Naive thymus-derived CD4-positive, alpha-beta T cell (primary cell): ENCODE results near the gene SPTBN2. TPM values are rescaled to one million over a fixed set of nuclear protein-coding genes. Genes with fewer than 3 reads are reported as not detected.

Experiments used
- ATAC-seq: fragments of 150-1000 bp; cut with Tn5 transposase; 2 replicates; pipeline ENCODE4 v1.10.0; 2021; ENCODE audit warnings: mild to moderate bottlenecking, moderate library complexity
- CTCF ChIA-PET: fragments of 350-600 bp; sonication (Branson Sonifier 250); formaldehyde crosslinking; loops from one replicate; lab custom pipeline; 2021; ENCODE audit warnings: antibody characterized with exemption; lab: Charles Lee
- POLR2A ChIA-PET: fragments of 350-600 bp; sonication (Branson Sonifier 250); formaldehyde crosslinking; loops from one replicate; lab custom pipeline; 2021; ENCODE audit warnings: antibody characterized with exemption, inconsistent platforms; lab: Charles Lee
- DNase-seq, 9 donors: peaks; one replicate each; pipeline versions ENCODE4 v3.0.0 to v3.0.0-alpha.2; 2020 to 2022; ENCODE audit warnings: mixed read lengths in 1 of 9
- H3K27ac ChIP-seq: one replicate; pipeline ENCODE4 v1.7.0; 2013; ENCODE audit warnings: mild to moderate bottlenecking, low read depth, low read length, moderate library complexity
- H3K27me3 ChIP-seq, 2 donors: one replicate each; pipeline ENCODE4 v1.7.0; 2013; ENCODE audit warnings: low read length in 2 of 2, mild to moderate bottlenecking in 2 of 2, moderate library complexity in 2 of 2; ENCODE audit not compliant: control insufficient read depth in 2 of 2, insufficient read depth in 2 of 2
- H3K36me3 ChIP-seq, 3 experiments: 1 replicate in 2 of 3; 2 replicates in 1 of 3; pipeline ENCODE4 v1.7.0; 2013; ENCODE audit warnings: low read length in 3 of 3, mild to moderate bottlenecking in 3 of 3, moderate library complexity in 1 of 3; ENCODE audit not compliant: insufficient read depth in 3 of 3, control insufficient read depth in 2 of 3
- H3K4me1 ChIP-seq, 2 donors: one replicate each; pipeline ENCODE4 v1.7.0; 2013; ENCODE audit warnings: low read length in 2 of 2, mild to moderate bottlenecking in 2 of 2, moderate library complexity in 1 of 2; ENCODE audit not compliant: control insufficient read depth in 2 of 2, insufficient read depth in 2 of 2
- H3K4me3 ChIP-seq: 2 replicates; pipeline ENCODE4 v1.7.0; 2013; ENCODE audit warnings: mild to moderate bottlenecking, low read length
- H3K9me3 ChIP-seq, 3 experiments: 1 replicate in 2 of 3; 2 replicates in 1 of 3; pipeline ENCODE4 v1.7.0; 2013; ENCODE audit warnings: low read length in 3 of 3; ENCODE audit not compliant: control insufficient read depth in 2 of 3
- H3K27ac Mint-ChIP-seq, 9 donors: one replicate each; pipeline ENCODE4 v1.8.0; 2020 to 2022; ENCODE audit warnings: mixed read lengths in 9 of 9, mild to moderate bottlenecking in 8 of 9, moderate library complexity in 5 of 9, inconsistent platforms in 2 of 9
- H3K27me3 Mint-ChIP-seq, 5 donors: one replicate each; pipeline ENCODE4 v1.8.0; 2021 to 2022; ENCODE audit warnings: mixed read lengths in 5 of 5, mild to moderate bottlenecking in 1 of 5
- H3K36me3 Mint-ChIP-seq, 5 donors: one replicate each; pipeline ENCODE4 v1.8.0; 2020 to 2022; ENCODE audit warnings: mixed read lengths in 5 of 5, mild to moderate bottlenecking in 3 of 5, inconsistent platforms in 1 of 5
- H3K4me1 Mint-ChIP-seq, 7 donors: one replicate each; pipeline ENCODE4 v1.8.0; 2020 to 2022; ENCODE audit warnings: mixed read lengths in 7 of 7, mild to moderate bottlenecking in 3 of 7, inconsistent platforms in 1 of 7
- H3K4me3 Mint-ChIP-seq, 10 donors: one replicate each; pipeline ENCODE4 v1.8.0; 2020 to 2022; ENCODE audit warnings: mild to moderate bottlenecking in 10 of 10, mixed read lengths in 10 of 10, moderate library complexity in 6 of 10, inconsistent platforms in 2 of 10
- H3K9me3 Mint-ChIP-seq, 11 donors: one replicate each; pipeline ENCODE4 v1.8.0; 2020 to 2022; ENCODE audit warnings: mixed read lengths in 11 of 11, mild to moderate bottlenecking in 4 of 11, inconsistent platforms in 1 of 11, moderate library complexity in 1 of 11
- intact Hi-C, 2 donors: fragments of 100-400 bp; cut with micrococcal nuclease; formaldehyde crosslinking; loops; one replicate each; pipeline ENCODE4 v1.15.1; 2023
- polyA plus RNA-seq, 2 donors: library from polyadenylated mRNA; unstranded; fragments of 300-500 nt; fragmentation: Illumina TruSeq; gene quantifications; one replicate each; pipeline ENCODE4 v1.2.3, GENCODE V29; 2021
- total RNA-seq, 6 experiments: library from RNA in 5 of 6; stranded (reverse) in 5 of 6; gene quantifications; 1 replicate in 5 of 6; 2 replicates in 1 of 6; pipeline ENCODE4 v1.2.3 and lab custom pipeline; 2021 to 2026

Gene SPTBN2
- total and polyA plus RNA-seq, 7 experiments from 2014 or later: 0.02 to 0.98 (median 0.13) TPM; not detected in 3

DNA sequence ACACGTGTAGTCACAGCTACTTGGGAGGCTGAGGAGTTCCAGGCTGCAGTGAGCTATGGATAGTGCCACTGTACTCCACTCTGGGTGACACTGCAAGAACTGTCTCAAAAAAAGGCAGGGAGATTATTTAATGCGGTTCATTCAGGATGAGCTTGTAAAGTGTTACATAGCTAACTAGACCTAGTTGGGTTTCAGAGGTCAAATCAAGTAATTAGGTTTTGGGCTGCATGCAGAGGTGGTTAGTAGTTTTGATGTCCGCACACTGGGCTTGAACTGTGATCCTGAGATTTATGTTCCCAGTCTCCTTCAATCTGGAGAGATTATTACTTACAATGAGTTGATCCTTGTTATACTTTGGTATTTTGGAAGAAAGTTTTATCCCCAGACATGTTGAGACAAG is 92.6 kb downstream of the SPTBN2 start:
- ATAC-seq (no peak), DNase-seq (no peak)
- Mint-ChIP-seq H3K27ac (peak overlapping the region; percentile 17 to 98 (median 52)), H3K4me3 (peak overlapping the region in 6 of 10 donors; percentile 19 to 50 (median 26)), H3K4me1 (peaks cover 32 to 63% (median 55%) of the 10 kb centered on the region in 7 donors), H3K36me3 (peaks cover 7 to 35% (median 30%) of the 10 kb centered on the region in 5 donors), H3K27me3 (no peaks in the 10 kb centered on the region), H3K9me3 (peaks cover 0 to 2% (median 0%) of the 10 kb centered on the region in 11 donors)
- ChIA-PET CTCF (interaction anchor here (0.5 to 3.8 kb wide), 3 partner anchors 12 to 534 kb away, joined by 3 to 13 read pairs (median 5); partner anchors contain the start of gene RBM4B), POLR2A (interaction anchor here (1.4 to 18.2 kb wide), 2 partner anchors 9 to 15 kb away, joined by 3 to 376 read pairs; partner anchors contain the start of gene RBM14)
- no peaks in the 10 kb centered on the region for H3K9me3 ChIP-seq
- peaks cover 28% of the 10 kb centered on the region in 2 donors for H3K4me1 ChIP-seq
- H3K27ac ChIP-seq: no peak overlapping the region
- no peaks in the 10 kb centered on the region for H3K27me3 ChIP-seq
- no peak overlapping the region for H3K4me3 ChIP-seq
- peaks cover 14 to 34% (median 14%) of the 10 kb centered on the region in 3 experiments for H3K36me3 ChIP-seq
- intact Hi-C loops: loop anchor here in 1 of 2 donors (5.0 kb wide), 1 partner anchor 321 kb away; the partner anchor contains the start of gene PC

Other genes with a start within 250 kb of the SPTBN2 start
- gene DPP3, start 248.8 kb downstream of the SPTBN2 start, total RNA-seq: 10 to 100 TPM; 15.8 to 75.7 (median 19.4) TPM
- gene DPP3, start 248.8 kb downstream of the SPTBN2 start, polyA plus RNA-seq: 10 to 100 TPM; 18.6 to 22.2 TPM
- gene BBS1, start 218.6 kb downstream of the SPTBN2 start, total RNA-seq: 10 to 100 TPM; 16.9 to 38.2 (median 23.6) TPM
- 10 to 100 TPM in 1 of 2 donors, 1 to 10 TPM in 1; 9.6 to 13.9 TPM for gene BBS1, start 218.6 kb downstream of the SPTBN2 start, polyA plus RNA-seq
- 10 to 100 TPM; 14.5 to 24.5 (median 19.2) TPM for gene ZDHHC24, start 183.2 kb downstream of the SPTBN2 start, total RNA-seq
- gene ZDHHC24, start 183.2 kb downstream of the SPTBN2 start, polyA plus RNA-seq: 10 to 100 TPM in 1 of 2 donors, 1 to 10 TPM in 1; 7.8 to 11.8 TPM
- gene ACTN3, start 182.3 kb downstream of the SPTBN2 start, total RNA-seq: under 1 TPM in 1 of 5 experiments, not detected in 4; 0.32 TPM
- gene ACTN3, start 182.3 kb downstream of the SPTBN2 start, polyA plus RNA-seq: not detected
- gene CTSF, start 160.6 kb downstream of the SPTBN2 start, total RNA-seq: 10 to 100 TPM in 4 of 5 experiments, 1 to 10 TPM in 1; 2.3 to 49.7 (median 21.1) TPM
- gene CTSF, start 160.6 kb downstream of the SPTBN2 start, polyA plus RNA-seq: 10 to 100 TPM; 27.3 to 28.8 TPM
- gene CCDC87, start 136.2 kb downstream of the SPTBN2 start, total RNA-seq: 1 to 10 TPM in 2 of 5 experiments, under 1 TPM in 2, not detected in 1; 0.11 to 1.2 (median 0.60) TPM
- not detected for gene CCDC87, start 136.2 kb downstream of the SPTBN2 start, polyA plus RNA-seq
- gene CCS, start 136.0 kb downstream of the SPTBN2 start, total RNA-seq: 10 to 100 TPM; 32.8 to 63.5 (median 42.5) TPM
- gene CCS, start 136.0 kb downstream of the SPTBN2 start, polyA plus RNA-seq: 10 to 100 TPM; 42.4 to 52.3 TPM
- 100 to 1,000 TPM; 165 to 543 (median 192) TPM for gene RBM14, start 112.6 kb downstream of the SPTBN2 start, total RNA-seq
- 100 to 1,000 TPM in 1 of 2 donors, 10 to 100 TPM in 1; 76.9 to 107 TPM for gene RBM14, start 112.6 kb downstream of the SPTBN2 start, polyA plus RNA-seq
- 100 to 1,000 TPM; 139 to 239 (median 198) TPM for gene RBM4, start 90.5 kb downstream of the SPTBN2 start, total RNA-seq
- gene RBM4, start 90.5 kb downstream of the SPTBN2 start, polyA plus RNA-seq: 100 to 1,000 TPM; 266 to 284 TPM
- gene RBM4B, start 51.3 kb downstream of the SPTBN2 start, total RNA-seq: 10 to 100 TPM in 4 of 5 experiments, 1 to 10 TPM in 1; 9.8 to 27.2 (median 19.7) TPM
- gene RBM4B, start 51.3 kb downstream of the SPTBN2 start, polyA plus RNA-seq: 10 to 100 TPM; 12.3 to 23.3 TPM
- gene RCE1, start 114.2 kb upstream of the SPTBN2 start, total RNA-seq: 10 to 100 TPM; 24.6 to 47.1 (median 33.6) TPM
- gene RCE1, start 114.2 kb upstream of the SPTBN2 start, polyA plus RNA-seq: 10 to 100 TPM; 17.2 to 28.0 TPM
- 10 to 100 TPM in 1 of 5 experiments, 1 to 10 TPM in 3, under 1 TPM in 1; 0.84 to 21.2 (median 1.6) TPM for gene LRFN4, start 127.8 kb upstream of the SPTBN2 start, total RNA-seq
- gene LRFN4, start 127.8 kb upstream of the SPTBN2 start, polyA plus RNA-seq: not detected
- 10 to 100 TPM in 2 of 5 experiments, 1 to 10 TPM in 3; 8.4 to 11.2 (median 10.0) TPM for gene PC, start 229.2 kb upstream of the SPTBN2 start, total RNA-seq
- 1 to 10 TPM; 4.9 to 7.7 TPM for gene PC, start 229.2 kb upstream of the SPTBN2 start, polyA plus RNA-seq
- not detected for gene C11orf86, start 246.1 kb upstream of the SPTBN2 start, total RNA-seq
- gene C11orf86, start 246.1 kb upstream of the SPTBN2 start, polyA plus RNA-seq: not detected